Keratinocyte (primary cell): ENCODE data around the gene SEC61G.

ENCODE experiments used
- EZH2 ChIP-seq: IDR thresholded peaks from one replicate; pipeline ENCODE4 v1.6.1; 2012; ENCODE audit warnings: inconsistent platforms, mild to moderate bottlenecking, low read length, moderate library complexity
- TF ChIP-seq, protein P1 (sequence below), 3 experiments: IDR thresholded peaks in 1 of 3; conservative IDR thresholded peaks in 1 of 3; optimal IDR thresholded peaks in 1 of 3; 2 replicates in 2 of 3; 3 replicates in 1 of 3; pipeline versions ENCODE3 to v1.5.1; 2011; ENCODE audit warnings: low read length in 3 of 3, mild to moderate bottlenecking in 3 of 3, moderate library complexity in 2 of 3, control low read depth in 1 of 3, inconsistent platforms in 1 of 3; ENCODE audit not compliant: insufficient read depth in 2 of 3; ENCODE audit errors: extremely low read depth in 1 of 3

DNA sequence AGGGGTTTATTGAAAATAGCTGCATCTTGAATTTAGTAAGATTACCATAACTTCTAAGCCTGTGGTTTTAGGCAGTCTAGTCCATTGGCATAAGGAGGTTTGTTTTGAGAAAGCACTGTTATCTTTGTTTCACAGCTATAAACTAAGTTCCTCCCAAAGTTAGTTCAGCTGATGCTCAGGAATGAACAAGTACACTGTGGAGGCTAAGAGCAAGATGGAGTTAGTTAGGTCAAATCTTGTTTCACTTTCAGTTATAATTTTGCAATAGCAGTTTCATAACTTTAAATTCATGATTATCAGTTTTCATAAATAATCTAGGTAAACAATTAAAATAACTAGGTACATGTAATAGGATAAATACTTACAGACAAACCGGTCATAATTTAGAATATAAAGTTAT lies 15.4 kb downstream of the SEC61G start:
- TF ChIP-seq, protein P1, sequence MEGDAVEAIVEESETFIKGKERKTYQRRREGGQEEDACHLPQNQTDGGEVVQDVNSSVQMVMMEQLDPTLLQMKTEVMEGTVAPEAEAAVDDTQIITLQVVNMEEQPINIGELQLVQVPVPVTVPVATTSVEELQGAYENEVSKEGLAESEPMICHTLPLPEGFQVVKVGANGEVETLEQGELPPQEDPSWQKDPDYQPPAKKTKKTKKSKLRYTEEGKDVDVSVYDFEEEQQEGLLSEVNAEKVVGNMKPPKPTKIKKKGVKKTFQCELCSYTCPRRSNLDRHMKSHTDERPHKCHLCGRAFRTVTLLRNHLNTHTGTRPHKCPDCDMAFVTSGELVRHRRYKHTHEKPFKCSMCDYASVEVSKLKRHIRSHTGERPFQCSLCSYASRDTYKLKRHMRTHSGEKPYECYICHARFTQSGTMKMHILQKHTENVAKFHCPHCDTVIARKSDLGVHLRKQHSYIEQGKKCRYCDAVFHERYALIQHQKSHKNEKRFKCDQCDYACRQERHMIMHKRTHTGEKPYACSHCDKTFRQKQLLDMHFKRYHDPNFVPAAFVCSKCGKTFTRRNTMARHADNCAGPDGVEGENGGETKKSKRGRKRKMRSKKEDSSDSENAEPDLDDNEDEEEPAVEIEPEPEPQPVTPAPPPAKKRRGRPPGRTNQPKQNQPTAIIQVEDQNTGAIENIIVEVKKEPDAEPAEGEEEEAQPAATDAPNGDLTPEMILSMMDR (optimal IDR thresholded peaks at IDR 0.05 in 1 of 3, IDR thresholded peaks at IDR 0.05 in 1 of 3, conservative IDR thresholded peaks at IDR 0.05 in 1 of 3; ENCODE audit: extremely low read depth in 1 of 3, insufficient read depth in 2 of 3, low read length in 3 of 3) = no peak
- no peak for TF ChIP-seq EZH2
